Sigmoid colon (tissue), 4 donors: ENCODE results near the gene CDC42SE2.

Source experiments
- CTCF ChIP-seq, 4 experiments: fragments of 450-650 bp in 3 of 4; fragments of 200-600 bp in 1 of 4; IDR thresholded peaks; one replicate each; pipeline ENCODE4 v1.5.1; 2016 to 2019; ENCODE audit warnings: antibody characterized with exemption in 4 of 4, mild to moderate bottlenecking in 3 of 4, moderate library complexity in 2 of 4
- POLR2A ChIP-seq, 2 donors: fragments of 450-650 bp; IDR thresholded peaks; one replicate each; pipeline ENCODE4 v1.6.1; 2016; ENCODE audit warnings: antibody characterized with exemption in 2 of 2, mild to moderate bottlenecking in 2 of 2, moderate library complexity in 2 of 2
- POLR2AphosphoS5 ChIP-seq, 4 donors: sonication (generic); formaldehyde crosslinking; IDR thresholded peaks; one replicate each; pipeline ENCODE4 v1.6.1; 2017; ENCODE audit warnings: antibody characterized with exemption in 4 of 4

DNA sequence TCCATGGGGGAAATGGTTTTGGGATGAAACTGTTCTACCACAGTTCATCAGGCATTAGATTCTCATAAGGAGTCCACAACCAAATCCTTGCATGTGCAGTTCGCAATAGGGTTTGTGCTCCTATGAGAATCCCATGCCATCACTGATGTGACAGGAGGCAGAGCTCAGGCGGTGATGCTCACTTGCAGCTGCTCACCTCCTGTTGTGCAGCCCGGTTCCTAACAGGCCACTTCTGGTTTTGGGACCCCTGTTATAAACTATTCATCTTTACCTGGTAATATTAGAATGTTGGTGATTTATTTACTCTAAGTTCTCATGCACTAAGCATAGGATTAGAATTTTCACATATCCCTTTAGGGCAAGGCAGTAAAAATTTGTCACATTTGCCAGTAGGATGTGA lies 122.3 kb downstream of the CDC42SE2 start:
- TF ChIP-seq CTCF (IDR thresholded peaks at IDR 0.05) (no peak), POLR2A (IDR thresholded peaks at IDR 0.05) (no peak), POLR2AphosphoS5 (IDR thresholded peaks at IDR 0.05) (no peak)
